Prostate gland (tissue), 2 donors: ENCODE measurements around the gene CANX. TPM values are rescaled to one million over a fixed set of nuclear protein-coding genes. Genes with fewer than 3 reads are reported as not detected.
"Not testable (repeated sequence)": the region's sequence is repeated elsewhere in the genome, so short reads cannot be mapped to it uniquely, and the experiment has no call there.

ENCODE experiments used
- DNase-seq: peaks from one replicate; pipeline ENCODE4 v3.0.0-alpha.2; 2019; ENCODE audit warnings: low spot score
- H3K27ac ChIP-seq, 2 donors: fragments of 200-600 bp; sonication (generic); 2 replicates each; pipeline ENCODE4 v1.5.1; 2017 to 2019
- H3K27me3 ChIP-seq: fragments of 200-600 bp; sonication (generic); replicated peaks from 2 replicates; pipeline ENCODE4 v1.5.1; 2019; ENCODE audit not compliant: insufficient read depth
- H3K36me3 ChIP-seq, 2 donors: fragments of 200-600 bp; sonication (generic); 1 replicate in 1 of 2; 2 replicates in 1 of 2; pipeline versions ENCODE4 v1.5.1 to v1.8.1; 2017 to 2019
- H3K4me1 ChIP-seq: fragments of 200-600 bp; sonication (generic); replicated peaks from 2 replicates; pipeline ENCODE4 v1.5.1; 2019
- H3K4me3 ChIP-seq, 2 donors: fragments of 200-600 bp; sonication (generic); 2 replicates each; pipeline ENCODE4 v1.5.1; 2017 to 2019
- H3K9me3 ChIP-seq: fragments of 200-600 bp; sonication (generic); 2 replicates; pipeline ENCODE4 v1.5.1; 2017
- CTCF ChIP-seq, 4 experiments: fragments of 200-600 bp in 2 of 4; fragments of 450-650 bp in 2 of 4; sonication (generic) in 2 of 4; IDR thresholded peaks; 1 replicate in 3 of 4; 2 replicates in 1 of 4; pipeline ENCODE4 v1.5.1; 2016 to 2019; ENCODE audit warnings: antibody characterized with exemption in 4 of 4, mild to moderate bottlenecking in 2 of 4, moderate library complexity in 2 of 4
- POLR2A ChIP-seq: fragments of 450-650 bp; IDR thresholded peaks from one replicate; pipeline ENCODE4 v1.6.1; 2016; ENCODE audit warnings: antibody characterized with exemption, mild to moderate bottlenecking
- POLR2AphosphoS5 ChIP-seq: sonication (generic); formaldehyde crosslinking; IDR thresholded peaks from one replicate; pipeline ENCODE4 v1.6.1; 2017; ENCODE audit warnings: antibody characterized with exemption
- WGBS: methylation state at CpG from one replicate; pipeline ENCODE4 v1.1.5; 2018; 5-methylcytosine and 5-hydroxymethylcytosine counted together
- intact Hi-C: fragments of 100-400 bp; cut with DNase I; formaldehyde crosslinking; loops from one replicate; pipeline ENCODE4 v1.14.2; 2022
- total RNA-seq, 2 donors: library from RNA; depleted of rRNA; stranded (reverse); fragments of >200 nt; gene quantifications; one replicate each; pipeline ENCODE4 v1.1.0, GENCODE V29; 2016

CANX gene
- 100 to 1,000 TPM; 341 to 468 TPM for total RNA-seq

- under 1% methylated on average over 58 of the region's 58 CpGs for whole genome bisulfite sequencing
- intact Hi-C loops = loop anchor here (2.0 to 5.0 kb wide), 3 partner anchors 20 to 123 kb away; partner anchors contain the start of genes MAML1 and SQSTM1
Observed at GRCh38 chr5:179698935-179699615, at the start of gene CANX. TSS of gene CANX (plus strand) at chr5:179698967. CDS start at chr5:179705682, 6,715 bp downstream.

GRCh38 chr5:179649166-179649703, 49.5 kb upstream of the CANX start:
- H3K9me3 ChIP-seq, H3K4me3 ChIP-seq, H3K4me1 ChIP-seq, H3K27ac ChIP-seq, intact Hi-C loops, H3K27me3 ChIP-seq, H3K36me3 ChIP-seq, DNase-seq: not testable (repeated sequence)
- WGBS = 87% methylated on average over 9 of the region's 10 CpGs

More at GRCh38 chr5:179698935-179699615, at the start of gene CANX:
- H3K27me3 ChIP-seq = no peaks in the 10 kb centered on the region
- H3K4me1 ChIP-seq = no peaks in the 10 kb centered on the region
- H3K9me3 ChIP-seq = no peaks in the 10 kb centered on the region
- no peak for DNase-seq
- peak within 1 kb of the TSS; percentile 91 to 95 for H3K27ac ChIP-seq
- H3K4me3 ChIP-seq = peak within 1 kb of the TSS; percentile 77 to 98
- H3K36me3 ChIP-seq = no peaks in the 10 kb centered on the region
- TF ChIP-seq POLR2A (peak; percentile 92), CTCF (IDR thresholded peaks at IDR 0.05) (no peak), POLR2AphosphoS5 (no peak)

- H3K9me3 ChIP-seq, H3K27me3 ChIP-seq, intact Hi-C loops, H3K4me1 ChIP-seq, DNase-seq, H3K4me3 ChIP-seq, H3K36me3 ChIP-seq, H3K27ac ChIP-seq: not testable (repeated sequence)
- 93% methylated on average over 19 of the region's 26 CpGs for WGBS
Observed at GRCh38 chr5:179650245-179650644, 48.5 kb upstream of the CANX start.

GRCh38 chr5:179653135-179653534, 45.6 kb upstream of the CANX start:
- intact Hi-C loops, DNase-seq, H3K9me3 ChIP-seq, H3K4me3 ChIP-seq, H3K4me1 ChIP-seq, H3K36me3 ChIP-seq, H3K27ac ChIP-seq, H3K27me3 ChIP-seq: not testable (repeated sequence)
- 63% methylated on average over 2 of the region's 2 CpGs for WGBS

GRCh38 chr5:179657302-179658178, 41.2 kb upstream of the CANX start:
- not testable (repeated sequence) for H3K27ac ChIP-seq, H3K4me3 ChIP-seq, H3K27me3 ChIP-seq, H3K36me3 ChIP-seq, DNase-seq, H3K9me3 ChIP-seq, H3K4me1 ChIP-seq
- intact Hi-C loops = loop anchor here (2.0 kb wide), 1 partner anchor 137 kb away; no protein-coding TSS in a partner anchor
- WGBS = 52% methylated on average over 7 of the region's 50 CpGs

GRCh38 chr5:179658179-179658856, 40.4 kb upstream of the CANX start:
- intact Hi-C loops = loop anchor here (2.0 kb wide), 1 partner anchor 136 kb away; no protein-coding TSS in a partner anchor
- H3K27me3 ChIP-seq, H3K36me3 ChIP-seq, DNase-seq, H3K27ac ChIP-seq, H3K9me3 ChIP-seq, H3K4me1 ChIP-seq: not testable (repeated sequence)
- H3K4me3 ChIP-seq = peak overlapping the region; percentile 20 to 33
- WGBS = 4% methylated on average over 11 of the region's 29 CpGs

- H3K9me3 ChIP-seq, H3K36me3 ChIP-seq, DNase-seq, H3K4me3 ChIP-seq, H3K4me1 ChIP-seq, intact Hi-C loops, H3K27me3 ChIP-seq, H3K27ac ChIP-seq: not testable (repeated sequence)
- WGBS = 98% methylated on average over 6 of the region's 6 CpGs
Observed at GRCh38 chr5:179661647-179662046, 37.1 kb upstream of the CANX start.
